ENCODE results near the gene B9D1.

Gene B9D1

GRCh38 chr17:19334331-19334730, 28.2 kb downstream of the B9D1 start:
- Histone ChIP-seq H3K36me3 (ENCODE audit: insufficient read depth) (no peaks in the 10 kb centered on the region), H3K27ac (no peak overlapping the region), H3K4me2 (no peak overlapping the region), H3K79me2 (ENCODE audit: insufficient read depth, low read depth) (no peaks in the 10 kb centered on the region), H3K9ac (no peak overlapping the region), H3K27me3 (ENCODE audit: insufficient read depth, low read depth) (no peaks in the 10 kb centered on the region), H4K20me1 (ENCODE audit: insufficient read depth) (no peaks in the 10 kb centered on the region), H3K4me3 (IDR thresholded peaks at IDR 0.05; ENCODE audit: insufficient read depth, low read depth, low read length) (no peak overlapping the region), H2AFZ (ENCODE audit: low read depth) (no peak overlapping the region), H3K4me1 (ENCODE audit: low read depth, poor library complexity, severe bottlenecking) (peaks cover 3% of the 10 kb centered on the region)
- no peak for TF ChIP-seq CTCF (conservative IDR thresholded peaks at IDR 0.05; ENCODE audit: low read depth, low read length)

GRCh38 chr17:19333736-19334290, 28.7 kb downstream of the B9D1 start:
- TF ChIP-seq CTCF (conservative IDR thresholded peaks at IDR 0.05; ENCODE audit: low read depth, low read length): no peak
- Histone ChIP-seq H3K4me2 (no peak overlapping the region), H3K9ac (no peak overlapping the region), H3K27me3 (ENCODE audit: insufficient read depth, low read depth) (no peaks in the 10 kb centered on the region), H3K4me1 (ENCODE audit: low read depth, poor library complexity, severe bottlenecking) (peaks cover 3% of the 10 kb centered on the region), H3K27ac (no peak overlapping the region), H3K36me3 (ENCODE audit: insufficient read depth) (no peaks in the 10 kb centered on the region), H3K4me3 (IDR thresholded peaks at IDR 0.05; ENCODE audit: insufficient read depth, low read depth, low read length) (no peak overlapping the region), H3K79me2 (ENCODE audit: insufficient read depth, low read depth) (no peaks in the 10 kb centered on the region), H2AFZ (ENCODE audit: low read depth) (no peak overlapping the region), H4K20me1 (ENCODE audit: insufficient read depth) (no peaks in the 10 kb centered on the region)

GRCh38 chr17:19333132-19333440, 29.4 kb downstream of the B9D1 start:
- Histone ChIP-seq H3K4me3 (IDR thresholded peaks at IDR 0.05; ENCODE audit: insufficient read depth, low read depth, low read length) (no peak overlapping the region), H3K9ac (no peak overlapping the region), H3K4me1 (ENCODE audit: low read depth, poor library complexity, severe bottlenecking) (peaks cover 3% of the 10 kb centered on the region), H3K36me3 (ENCODE audit: insufficient read depth) (no peaks in the 10 kb centered on the region), H3K4me2 (no peak overlapping the region), H3K27ac (no peak overlapping the region), H3K79me2 (ENCODE audit: insufficient read depth, low read depth) (no peaks in the 10 kb centered on the region), H4K20me1 (ENCODE audit: insufficient read depth) (no peaks in the 10 kb centered on the region), H2AFZ (ENCODE audit: low read depth) (no peak overlapping the region), H3K27me3 (ENCODE audit: insufficient read depth, low read depth) (no peaks in the 10 kb centered on the region)
- no peak for TF ChIP-seq CTCF (conservative IDR thresholded peaks at IDR 0.05; ENCODE audit: low read depth, low read length)

- no peak overlapping the region for H3K9ac ChIP-seq
- no peak overlapping the region for H3K4me2 ChIP-seq
- no peaks in the 10 kb centered on the region for H4K20me1 ChIP-seq (ENCODE audit: insufficient read depth)
- no peak overlapping the region for H3K27ac ChIP-seq
- H3K27me3 ChIP-seq (ENCODE audit: insufficient read depth, low read depth): no peaks in the 10 kb centered on the region
- H3K79me2 ChIP-seq (ENCODE audit: insufficient read depth, low read depth): no peaks in the 10 kb centered on the region
- no peak overlapping the region for H3K4me3 ChIP-seq (IDR thresholded peaks at IDR 0.05; ENCODE audit: insufficient read depth, low read depth, low read length)
- no peak for TF ChIP-seq CTCF (conservative IDR thresholded peaks at IDR 0.05; ENCODE audit: low read depth, low read length)
- no peaks in the 10 kb centered on the region for H3K36me3 ChIP-seq (ENCODE audit: insufficient read depth)
- H2AFZ ChIP-seq (ENCODE audit: low read depth): no peak overlapping the region
- no peaks in the 10 kb centered on the region for H3K4me1 ChIP-seq (ENCODE audit: low read depth, poor library complexity, severe bottlenecking)
Measured at GRCh38 chr17:19332371-19333131, 30.0 kb downstream of the B9D1 start.

Data from KMS-11 (cell line).